NCI-H2107 treated with DMSO at 0.1 percent for 48 hours (cell line): ENCODE data around the gene KNDC1.
"Not testable (repeated sequence)": the region's sequence is repeated elsewhere in the genome, so short reads cannot be mapped to it uniquely, and the experiment has no call there.

Source experiments
- DNase-seq: peaks from one replicate; lab custom pipeline; 2025; ENCODE audit not compliant: unreplicated experiment; lab: John Stamatoyannopoulos, UW

KNDC1 gene

DNA sequence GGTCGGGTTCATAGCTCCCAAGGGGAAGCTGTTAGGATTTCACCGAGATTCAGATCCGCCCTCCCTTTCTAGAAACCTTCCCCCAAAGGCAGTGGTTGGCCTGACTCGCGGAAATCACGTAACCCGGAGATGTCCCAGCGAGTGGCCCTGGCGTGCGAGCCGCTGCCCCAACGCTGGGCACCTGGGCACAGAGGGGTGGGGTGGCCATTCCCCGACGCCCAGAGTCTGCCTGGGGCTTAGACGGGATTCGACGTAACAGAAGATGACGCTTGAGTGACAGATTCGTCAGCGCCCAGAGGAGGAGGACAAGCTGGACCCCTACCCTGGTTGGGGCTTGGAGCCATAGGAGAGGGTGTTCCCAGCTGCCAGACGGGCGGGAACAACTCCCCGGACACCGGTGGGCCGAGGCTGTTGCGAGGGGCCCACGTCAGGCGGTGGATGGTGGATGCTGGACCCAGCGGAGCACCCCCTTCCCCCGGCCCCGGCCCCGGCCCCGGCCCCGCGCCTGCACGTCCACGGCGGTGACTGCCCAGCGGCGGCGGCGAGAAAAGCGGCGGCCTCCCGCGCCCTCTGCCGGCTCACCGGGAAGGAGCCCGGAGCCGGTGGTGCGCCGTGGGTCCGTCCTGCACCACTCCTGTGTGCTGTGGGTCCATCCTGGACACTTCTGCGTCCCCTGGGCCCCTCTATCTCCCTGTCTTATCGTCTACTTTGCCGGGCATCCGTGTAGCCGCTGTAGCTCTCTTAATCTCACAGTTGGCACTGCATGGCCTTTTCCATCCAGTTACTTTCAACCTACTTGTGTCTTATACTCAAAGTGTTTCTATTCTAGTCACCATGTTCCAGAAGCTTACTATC, 35.4 kb upstream of the KNDC1 start:
- DNase-seq = no peak

DNA sequence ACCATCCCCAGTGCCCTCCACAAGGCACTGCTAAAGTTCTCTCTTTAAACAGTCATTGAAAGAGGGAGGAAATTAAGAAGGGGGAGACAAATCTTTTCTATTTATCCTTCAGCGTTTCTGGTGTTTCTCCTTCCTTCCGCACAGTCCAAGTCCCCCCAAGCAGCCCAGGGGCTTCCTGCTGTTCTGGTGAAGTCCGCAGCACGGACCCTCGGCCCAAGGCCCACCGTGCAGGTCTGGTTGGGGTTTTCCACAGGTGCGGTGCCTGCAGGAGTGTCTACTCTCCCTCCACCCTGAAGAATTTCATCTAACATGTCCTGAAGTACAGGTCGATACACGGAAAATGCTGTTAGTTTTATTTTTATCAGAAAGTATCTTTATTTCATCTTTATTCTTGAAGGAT, 34.1 kb upstream of the KNDC1 start:
- no peak for DNase-seq

DNA sequence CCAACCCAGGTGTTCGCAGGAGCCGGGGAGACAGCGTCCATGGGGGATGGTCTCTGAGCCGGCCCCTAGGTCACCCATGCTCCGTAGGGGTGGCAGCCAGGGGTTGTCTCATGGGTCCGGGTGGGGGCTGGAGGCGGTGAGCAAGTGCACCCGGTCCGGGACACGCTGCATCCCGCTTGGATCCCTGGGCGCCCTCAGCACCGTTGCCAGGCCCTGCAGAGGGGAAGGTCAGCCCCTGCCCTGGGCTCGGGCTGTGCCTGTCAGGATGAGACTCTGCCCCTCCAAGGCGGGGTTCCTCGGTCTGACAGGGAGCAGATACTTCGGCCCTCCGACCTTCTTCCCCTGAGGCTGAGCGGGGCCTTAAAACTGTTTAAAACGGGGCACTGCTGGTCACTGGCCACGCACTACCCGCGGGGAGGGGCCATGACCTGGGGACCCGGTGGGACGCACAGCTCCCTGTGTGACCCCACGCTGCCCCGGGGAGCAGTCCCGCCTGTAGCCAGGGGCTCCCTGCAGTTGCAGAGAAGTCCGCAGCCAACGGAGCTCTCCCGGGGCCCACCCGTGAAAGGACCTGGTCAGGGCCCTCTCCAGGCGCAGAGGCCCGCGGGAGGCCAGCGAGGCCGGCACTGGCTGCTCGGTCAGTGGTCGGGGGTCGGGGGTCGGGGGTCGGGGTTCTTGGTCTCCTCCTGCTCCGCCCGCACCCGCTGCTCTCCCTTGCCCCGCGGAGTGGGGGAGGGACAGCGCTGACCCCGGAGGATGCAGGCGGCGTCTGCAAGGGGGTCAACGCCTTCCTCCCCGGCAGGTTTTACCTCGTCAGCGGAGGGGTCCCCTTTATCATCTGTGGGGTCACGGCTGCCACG, 33.4 kb upstream of the KNDC1 start:
- DNase-seq = no peak

DNA sequence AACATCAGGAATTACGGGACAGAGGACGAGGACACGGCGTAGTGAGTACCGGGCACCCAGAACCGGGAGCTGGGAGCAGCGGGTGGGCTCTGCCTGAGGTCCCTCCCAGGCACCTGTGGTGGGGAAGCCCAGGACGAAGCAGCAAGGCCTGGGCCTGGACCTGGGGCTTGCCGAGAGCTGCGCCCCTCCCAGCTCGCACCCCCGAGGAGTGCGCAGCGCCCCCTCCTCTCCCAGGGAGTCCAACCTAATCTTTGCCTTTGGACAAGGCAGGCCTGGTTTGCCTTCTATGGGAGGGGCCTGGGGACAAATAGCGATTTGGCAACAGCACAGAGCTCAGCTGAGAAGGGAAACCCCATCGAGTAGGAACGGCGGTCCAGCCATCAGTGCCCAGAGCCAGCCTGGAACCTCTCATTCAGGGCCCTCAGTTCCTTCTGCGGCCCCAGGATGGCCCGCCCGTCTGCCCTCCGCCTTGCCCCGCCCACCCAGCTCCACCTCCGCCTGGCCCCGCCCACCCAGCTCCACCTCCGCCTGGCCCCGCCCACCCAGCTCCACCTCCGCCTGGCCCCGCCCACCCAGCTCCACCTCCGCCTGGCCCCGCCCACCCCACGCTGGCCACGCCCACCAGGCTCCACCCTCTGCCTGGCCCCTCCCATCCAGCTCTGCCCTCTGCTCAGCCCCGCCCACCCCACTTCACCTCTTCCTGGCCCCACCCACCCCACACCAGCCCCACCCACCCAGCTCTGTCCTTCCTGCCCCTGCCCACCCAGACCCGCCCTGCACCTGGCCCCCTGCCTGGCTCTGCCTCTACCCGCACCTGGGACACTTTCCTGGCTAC, 32.5 kb upstream of the KNDC1 start:
- DNase-seq = no peak

DNA sequence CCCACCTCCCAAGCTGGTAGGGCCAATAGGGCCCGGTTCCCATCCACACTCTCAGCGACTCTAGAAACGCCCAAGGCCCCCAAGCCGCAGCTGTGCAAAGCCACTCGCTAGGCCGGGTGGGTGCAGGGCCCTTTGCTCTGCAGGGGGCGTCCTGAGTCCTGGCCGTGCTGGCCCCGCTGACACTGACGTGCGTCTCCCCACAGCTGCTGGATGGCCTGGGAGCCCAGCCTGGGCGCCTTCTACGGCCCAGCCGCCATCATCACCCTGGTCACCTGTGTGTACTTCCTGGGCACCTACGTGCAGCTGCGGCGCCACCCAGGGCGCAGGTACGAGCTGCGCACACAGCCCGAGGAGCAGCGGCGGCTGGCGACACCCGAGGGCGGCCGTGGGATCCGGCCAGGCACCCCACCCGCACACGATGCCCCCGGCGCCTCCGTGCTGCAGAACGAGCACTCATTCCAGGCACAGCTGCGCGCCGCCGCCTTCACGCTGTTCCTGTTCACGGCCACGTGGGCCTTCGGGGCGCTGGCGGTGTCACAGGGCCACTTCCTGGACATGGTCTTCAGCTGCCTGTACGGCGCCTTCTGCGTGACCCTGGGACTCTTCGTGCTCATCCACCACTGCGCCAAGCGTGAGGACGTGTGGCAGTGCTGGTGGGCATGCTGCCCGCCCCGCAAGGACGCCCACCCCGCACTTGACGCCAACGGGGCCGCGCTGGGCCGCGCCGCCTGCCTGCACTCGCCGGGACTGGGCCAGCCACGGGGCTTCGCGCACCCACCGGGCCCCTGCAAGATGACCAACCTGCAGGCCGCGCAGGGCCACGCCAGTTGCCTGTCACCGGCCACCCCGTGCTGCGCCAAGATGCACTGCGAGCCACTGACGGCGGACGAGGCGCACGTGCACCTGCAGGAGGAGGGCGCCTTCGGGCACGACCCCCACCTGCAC, 31.6 kb upstream of the KNDC1 start:
- DNase-seq = no peak

DNA sequence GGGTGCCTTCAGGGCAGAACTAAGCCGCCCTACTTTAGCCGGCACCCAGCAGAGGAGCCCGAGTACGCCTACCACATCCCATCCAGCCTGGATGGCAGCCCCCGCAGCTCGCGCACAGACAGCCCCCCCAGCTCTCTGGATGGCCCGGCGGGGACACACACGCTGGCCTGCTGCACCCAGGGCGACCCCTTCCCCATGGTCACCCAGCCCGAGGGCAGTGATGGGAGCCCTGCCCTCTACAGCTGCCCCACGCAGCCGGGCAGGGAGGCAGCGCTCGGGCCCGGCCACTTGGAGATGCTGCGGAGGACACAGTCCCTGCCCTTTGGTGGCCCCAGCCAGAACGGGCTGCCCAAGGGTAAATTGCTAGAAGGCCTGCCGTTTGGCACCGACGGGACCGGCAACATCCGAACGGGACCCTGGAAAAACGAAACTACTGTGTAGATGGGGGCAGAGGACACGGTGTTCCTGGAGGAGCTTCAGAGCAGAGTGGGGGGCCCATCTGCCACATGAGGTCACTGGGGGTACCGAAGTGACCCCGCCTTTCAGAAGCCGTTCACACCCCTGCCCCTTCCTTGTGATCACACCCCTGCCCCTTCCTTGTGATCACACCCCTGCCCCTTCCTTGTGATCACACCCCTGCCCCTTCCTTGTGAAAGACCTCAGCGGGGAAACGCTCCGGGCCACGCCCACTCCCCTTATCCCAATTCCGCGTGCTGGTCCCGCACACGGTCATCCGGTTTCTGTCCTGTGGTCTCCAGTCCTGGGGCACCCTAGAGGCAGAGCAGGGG, 30.8 kb upstream of the KNDC1 start:
- DNase-seq = no peak

DNA sequence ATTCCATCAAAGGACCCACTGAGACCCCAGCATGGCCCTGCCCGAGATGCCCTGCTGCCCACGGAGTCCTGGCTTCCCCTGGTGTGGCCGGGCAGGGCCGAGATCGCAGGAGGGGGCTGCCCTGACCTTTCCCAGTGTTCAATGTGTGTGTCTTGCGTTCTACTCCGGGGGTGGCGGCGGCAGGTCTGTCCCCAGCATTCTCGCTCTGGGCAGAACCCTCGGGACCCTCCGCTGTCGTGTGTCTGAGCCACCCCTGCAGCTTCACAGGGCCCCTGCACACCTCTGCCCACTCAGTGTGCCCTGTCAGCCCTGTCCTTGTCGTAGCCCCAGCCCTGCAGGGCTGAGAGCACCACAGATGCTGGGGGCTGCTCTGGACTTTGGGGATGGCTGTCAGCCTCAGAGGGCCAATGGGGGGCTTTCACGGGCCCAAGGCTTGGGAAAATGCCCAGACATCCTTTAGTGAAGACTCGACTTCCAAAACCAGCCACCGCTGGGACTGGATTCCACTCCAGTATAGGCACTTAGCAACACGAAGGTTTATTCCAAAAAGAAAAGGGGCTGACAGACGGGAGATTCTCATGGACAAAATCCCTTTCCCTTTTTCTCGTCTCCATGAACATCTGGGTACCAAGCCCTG, 30.0 kb upstream of the KNDC1 start:
- no peak for DNase-seq

DNA sequence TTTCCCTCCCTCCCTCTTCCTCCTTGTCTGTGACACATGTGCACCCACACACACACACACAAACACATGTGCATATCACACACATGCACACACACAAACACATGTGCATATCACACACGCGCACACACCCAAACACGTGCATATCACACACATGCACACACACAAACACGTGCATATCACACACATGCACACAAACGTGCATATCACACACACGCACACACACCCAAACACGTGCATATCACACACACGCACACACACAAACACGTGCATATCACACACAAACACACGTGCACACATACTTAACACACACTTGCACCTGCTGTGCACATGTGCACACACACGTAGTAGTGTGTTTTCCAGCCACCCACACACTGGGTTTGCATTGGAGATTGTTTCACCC, 29.4 kb upstream of the KNDC1 start:
- DNase-seq = no peak

DNA sequence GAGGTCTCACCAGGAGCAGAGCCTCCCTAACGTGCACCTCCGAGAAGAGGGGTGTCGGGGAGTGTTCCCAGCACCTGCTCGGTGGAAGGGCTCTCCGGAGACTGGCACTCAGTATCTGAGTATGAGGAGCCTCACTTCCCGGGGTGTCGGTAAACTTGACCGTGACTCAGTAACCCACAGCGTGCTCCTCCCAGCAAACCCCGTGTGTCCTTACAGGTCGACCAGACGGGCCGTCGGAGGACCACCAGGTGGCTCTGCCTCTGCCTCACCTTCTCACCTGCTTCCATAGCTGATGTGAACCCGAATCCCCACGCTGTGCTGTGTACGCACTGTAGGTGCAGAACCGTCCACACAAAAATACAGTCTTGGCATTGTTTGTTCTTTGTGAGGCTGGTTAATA, 29.0 kb upstream of the KNDC1 start:
- no peak for DNase-seq

DNA sequence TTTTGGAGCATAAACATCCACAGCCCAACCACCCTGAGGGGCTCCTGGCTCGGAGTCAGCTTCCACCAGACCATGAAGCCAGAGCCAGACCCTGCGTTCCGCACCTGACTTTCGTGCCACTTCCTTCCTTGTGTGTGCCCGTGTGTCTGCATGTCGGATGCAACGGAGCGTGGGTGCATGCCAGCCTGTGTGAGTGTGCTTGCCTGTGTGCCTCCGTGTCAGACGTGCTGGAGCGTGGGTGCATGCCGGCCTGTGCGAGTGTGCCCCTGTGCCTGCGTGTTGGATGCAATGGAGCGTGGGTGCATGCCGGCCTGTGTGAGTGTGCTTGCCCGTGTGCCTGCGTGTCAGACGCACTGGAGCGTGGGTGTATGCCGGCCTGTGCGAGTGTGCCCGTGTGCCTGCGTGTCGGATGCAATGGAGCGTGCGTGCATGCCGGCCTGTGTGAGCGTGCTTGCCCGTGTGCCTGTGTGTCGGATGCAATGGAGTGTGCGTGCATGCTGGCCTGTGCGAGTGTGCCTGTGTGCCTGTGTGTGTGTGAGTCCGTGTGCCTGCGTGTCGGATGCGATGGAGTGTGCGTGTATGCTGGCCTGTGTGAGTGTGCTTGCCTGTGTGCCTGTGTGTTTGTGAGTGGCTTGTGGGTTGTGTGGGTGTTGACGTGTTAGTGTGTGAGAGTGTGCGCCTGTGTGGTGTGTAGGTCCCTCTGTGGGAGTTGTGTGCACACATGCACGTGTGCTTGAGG, 28.1 kb upstream of the KNDC1 start:
- no peak for DNase-seq

DNA sequence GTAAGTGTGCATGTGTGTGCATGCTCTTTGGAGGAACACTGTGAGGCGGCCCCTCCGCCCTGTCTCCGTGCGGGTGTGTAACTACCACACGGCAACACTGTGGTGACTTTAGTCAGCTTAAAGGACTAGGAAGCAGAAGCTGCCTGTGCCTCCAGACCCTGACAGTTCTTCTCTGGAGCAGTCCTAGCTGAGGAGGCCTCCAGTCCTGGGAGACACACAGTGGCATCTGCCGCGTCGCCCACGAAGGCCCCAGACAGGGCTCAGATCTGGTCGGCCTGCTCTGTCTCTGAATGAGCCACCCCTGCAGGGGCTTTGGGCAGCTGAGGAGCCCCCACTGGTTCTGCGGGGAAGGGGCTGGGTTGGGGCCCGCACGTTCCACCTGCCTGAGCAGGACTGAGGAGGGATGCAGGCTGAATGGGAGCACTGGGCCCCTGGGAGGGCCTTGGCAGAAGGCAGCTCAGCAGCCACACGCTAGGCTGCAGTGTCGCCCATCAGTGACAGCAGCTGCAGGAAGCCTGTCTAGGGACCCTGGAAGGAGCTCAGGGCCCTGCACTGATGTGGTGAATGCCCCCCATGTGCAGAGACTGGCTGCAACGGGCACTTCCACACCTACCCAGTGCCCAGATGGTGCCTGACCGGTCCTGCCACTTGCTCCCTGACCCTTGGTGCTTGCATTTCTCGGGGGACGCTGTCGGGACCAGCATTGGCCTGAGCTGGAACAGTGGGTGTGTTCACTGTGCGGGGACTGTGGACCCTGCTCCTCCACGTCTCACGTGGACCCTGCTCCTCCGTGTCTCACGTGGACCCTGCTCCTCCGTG, 27.3 kb upstream of the KNDC1 start:
- DNase-seq = no peak

DNA sequence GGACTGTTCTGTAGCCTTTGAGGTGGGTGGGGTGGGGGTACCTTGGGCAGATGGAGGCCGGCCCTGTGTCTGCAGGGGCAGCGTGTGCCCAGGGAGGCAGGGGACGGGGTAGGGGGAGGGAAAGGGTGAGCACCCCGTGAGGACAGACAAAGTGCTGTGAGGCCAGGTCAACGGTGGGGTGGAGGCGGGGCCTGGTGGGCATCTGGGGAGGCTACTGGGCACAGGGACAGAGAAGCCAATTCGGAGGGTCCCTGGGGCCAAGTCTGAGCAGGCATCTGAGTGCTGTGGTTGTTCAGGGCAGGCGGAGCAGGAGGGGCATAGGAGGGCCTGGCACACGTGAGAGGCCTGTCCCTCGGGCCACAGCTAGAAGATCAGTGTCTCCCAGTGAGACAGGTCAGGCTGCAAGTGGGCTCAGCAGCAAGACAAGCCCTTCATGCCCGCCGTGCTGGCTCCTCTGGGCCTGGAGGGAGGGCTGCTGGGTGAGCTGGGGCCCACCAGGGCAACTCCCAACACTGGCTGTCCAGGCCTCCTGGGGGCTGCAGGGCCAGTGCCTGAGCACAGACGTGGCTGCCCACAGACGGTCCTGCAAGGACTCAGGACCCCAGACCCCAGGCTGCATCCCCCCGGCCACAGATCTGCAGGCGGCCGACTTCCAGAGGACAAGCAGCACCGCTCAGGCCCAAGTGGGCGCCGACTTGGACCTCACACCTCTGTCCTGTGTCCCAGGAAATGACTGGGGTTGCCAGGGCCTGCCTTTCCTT, 26.4 kb upstream of the KNDC1 start:
- no peak for DNase-seq

DNA sequence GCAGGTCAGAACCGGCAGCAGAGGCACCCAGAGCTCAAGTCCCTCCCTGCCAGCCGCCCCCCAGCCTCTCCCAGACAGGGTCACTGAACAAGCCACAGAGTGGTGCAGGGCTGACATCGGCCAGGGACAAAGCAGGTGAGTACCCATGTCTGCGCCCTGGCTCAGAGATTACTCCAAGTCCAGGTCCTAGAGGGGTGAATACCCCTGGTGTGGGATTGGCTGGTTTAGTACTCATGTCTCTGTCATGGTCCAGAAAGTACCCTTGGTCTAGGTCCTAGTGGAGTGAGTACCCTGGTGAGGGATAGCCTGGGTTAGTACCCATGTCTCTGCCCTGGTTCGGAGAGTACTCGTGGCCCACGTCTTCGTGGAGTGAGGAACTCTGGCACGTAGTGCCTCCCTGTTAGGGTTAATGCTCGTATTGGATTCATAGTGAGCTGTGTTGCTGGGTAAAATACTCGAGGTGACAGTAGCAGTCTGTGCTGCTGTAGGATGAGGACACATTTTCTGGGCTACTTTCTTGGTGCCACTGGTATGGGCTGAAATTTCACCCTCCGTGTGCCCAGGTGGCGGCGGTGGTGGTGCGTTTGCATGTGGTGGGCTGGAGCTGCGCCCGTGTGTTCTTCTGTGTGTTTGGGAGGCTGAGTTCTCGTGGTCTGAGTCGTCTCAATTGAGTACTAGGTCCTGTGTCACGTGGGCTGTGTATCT, 25.5 kb upstream of the KNDC1 start:
- DNase-seq = no peak

DNA sequence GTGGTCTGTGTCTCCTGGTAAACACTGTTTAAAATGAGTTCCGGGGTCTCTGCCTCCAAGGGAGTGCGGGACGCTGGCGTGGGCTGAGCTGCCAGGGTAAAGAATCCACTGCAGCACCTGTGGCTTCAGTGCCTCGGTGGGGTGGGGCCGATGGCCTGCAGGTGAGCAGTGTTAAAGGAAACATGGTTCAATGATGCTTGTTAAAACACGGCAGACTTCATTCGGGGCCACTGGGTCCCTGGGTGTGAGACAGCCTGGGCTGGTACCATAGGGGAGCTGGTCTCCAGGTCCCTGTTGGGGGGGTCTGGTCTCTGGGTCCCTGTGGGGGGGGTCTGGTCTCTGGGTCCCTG, 24.9 kb upstream of the KNDC1 start:
- DNase-seq = no peak

DNA sequence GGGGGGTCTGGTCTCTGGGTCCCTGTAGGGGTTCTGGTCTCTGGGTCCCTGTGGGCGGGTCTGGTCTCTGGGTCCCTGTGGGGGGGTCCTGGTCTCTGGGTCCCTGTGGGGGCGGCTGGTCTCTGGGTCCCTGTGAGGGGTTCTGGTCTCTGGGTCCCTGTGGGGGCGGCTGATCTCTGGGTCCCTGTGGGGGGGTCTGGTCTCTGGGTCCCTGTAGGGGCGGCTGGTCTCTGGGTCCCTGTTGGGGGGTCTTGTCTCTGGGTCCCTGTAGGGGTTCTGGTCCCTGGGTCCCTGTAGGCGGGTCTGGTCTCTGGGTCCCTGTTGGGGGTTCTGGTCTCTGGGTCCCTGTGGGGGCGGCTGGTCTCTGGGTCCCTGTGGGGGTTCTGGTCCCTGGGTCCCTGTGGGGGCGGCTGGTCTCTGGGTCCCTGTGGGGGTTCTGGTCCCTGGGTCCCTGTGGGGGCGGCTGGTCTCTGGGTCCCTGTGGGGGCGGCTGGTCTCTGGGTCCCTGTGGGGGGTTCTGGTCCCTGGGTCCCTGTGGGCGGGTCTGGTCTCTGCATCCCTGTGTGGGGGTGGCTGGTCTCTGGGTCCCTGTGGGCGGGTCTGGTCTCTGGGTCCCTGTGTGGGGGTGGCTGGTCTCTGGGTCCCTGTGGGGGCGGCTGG, 22.4 kb upstream of the KNDC1 start:
- not testable (repeated sequence) for DNase-seq
